ENCODE measurements around the gene HPS1. TPM values are rescaled to one million over a fixed set of nuclear protein-coding genes. Genes with fewer than 3 reads are reported as not detected.

Gene HPS1
- total and polyA plus RNA-seq, 2 experiments from 2014 or later, result 21.4 to 51.2 TPM

DNA sequence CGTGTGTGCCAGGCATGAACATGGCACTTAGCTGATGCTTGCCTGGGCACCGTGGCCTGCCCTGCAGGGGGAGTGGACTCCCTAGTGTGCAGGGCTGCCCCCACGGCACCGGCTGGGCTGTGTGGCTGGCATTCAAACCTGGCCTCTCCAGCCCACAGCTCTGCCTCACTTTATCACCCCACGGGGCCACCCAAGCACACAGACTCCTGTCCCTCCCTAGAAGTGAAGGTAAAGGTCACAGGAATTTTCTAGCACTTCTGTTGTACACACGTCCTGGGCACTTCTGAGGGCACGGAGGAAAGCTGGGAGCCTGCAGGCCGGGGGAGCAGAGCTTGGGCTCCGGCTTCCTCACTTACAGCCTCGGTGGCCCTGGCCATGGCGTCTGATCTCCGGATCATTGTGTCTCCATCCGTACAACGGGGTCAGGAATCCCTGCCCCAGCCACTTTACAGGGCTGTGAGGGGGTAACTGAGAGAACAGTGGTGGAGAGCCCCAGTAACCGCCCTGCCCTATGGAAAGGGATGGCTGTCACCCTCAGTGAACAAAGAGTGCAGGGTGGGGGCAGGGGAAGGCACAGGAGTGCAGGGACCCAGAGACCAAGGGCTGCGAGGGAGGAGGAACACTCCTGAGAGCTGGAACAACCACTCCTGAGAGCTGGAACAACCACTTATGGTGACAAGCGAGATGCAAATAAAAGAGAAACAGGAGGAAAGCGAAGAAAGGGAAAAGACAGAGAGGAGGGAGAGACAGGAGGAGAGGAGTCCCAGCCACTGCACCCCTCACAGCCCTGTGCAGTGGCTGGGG, 27.9 kb downstream of the HPS1 start:
- Histone ChIP-seq H3K4me1 (ENCODE audit: insufficient read depth) (peaks cover 14% of the 10 kb centered on the region), H3K27ac (ENCODE audit: low read depth) (no peak overlapping the region), H3K27me3 (ENCODE audit: insufficient read depth) (no peaks in the 10 kb centered on the region), H2AFZ (no peak overlapping the region), H3K4me3 (no peak overlapping the region), H3F3A (replicated peaks; ENCODE audit: low read depth) (no peaks in the 10 kb centered on the region), H4K20me1 (replicated peaks; ENCODE audit: insufficient read depth) (no peaks in the 10 kb centered on the region), H3K9me2 (ENCODE audit: insufficient read depth) (no peaks in the 10 kb centered on the region), H3K4me2 (no peak overlapping the region), H3K36me3 (ENCODE audit: insufficient read depth) (no peaks in the 10 kb centered on the region), H3K79me2 (replicated peaks; ENCODE audit: insufficient read depth) (no peaks in the 10 kb centered on the region)
- TF ChIP-seq CREB1 (CRISPR knock-in tag; IDR thresholded peaks at IDR 0.05; ENCODE audit: low read depth) (no peak), STAT1 (IDR thresholded peaks at IDR 0.05; ENCODE audit: unreplicated experiment) (no peak), NANOG (IDR thresholded peaks at IDR 0.05; ENCODE audit: borderline replicate concordance) (no peak), ZNF114 (CRISPR knock-in tag; IDR thresholded peaks at IDR 0.05) (no peak)
- TF ChIP-seq, protein P1, sequence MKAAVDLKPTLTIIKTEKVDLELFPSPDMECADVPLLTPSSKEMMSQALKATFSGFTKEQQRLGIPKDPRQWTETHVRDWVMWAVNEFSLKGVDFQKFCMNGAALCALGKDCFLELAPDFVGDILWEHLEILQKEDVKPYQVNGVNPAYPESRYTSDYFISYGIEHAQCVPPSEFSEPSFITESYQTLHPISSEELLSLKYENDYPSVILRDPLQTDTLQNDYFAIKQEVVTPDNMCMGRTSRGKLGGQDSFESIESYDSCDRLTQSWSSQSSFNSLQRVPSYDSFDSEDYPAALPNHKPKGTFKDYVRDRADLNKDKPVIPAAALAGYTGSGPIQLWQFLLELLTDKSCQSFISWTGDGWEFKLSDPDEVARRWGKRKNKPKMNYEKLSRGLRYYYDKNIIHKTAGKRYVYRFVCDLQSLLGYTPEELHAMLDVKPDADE (IDR thresholded peaks at IDR 0.05), result no peak
- DNase-seq (ENCODE audit: low spot score) (no peak), ATAC-seq (no peak)
- H3K27ac Mint-ChIP-seq, result peak overlapping the region; percentile 3; the same call in 1 of the 2 replicates
- no peaks in the 10 kb centered on the region for H3K9me3 Mint-ChIP-seq
- peaks cover 12% of the 10 kb centered on the region; the same call in 2 of the 3 replicates for H3K4me1 Mint-ChIP-seq
- H3K36me3 Mint-ChIP-seq (ENCODE audit: low read depth), result peaks cover 8% of the 10 kb centered on the region; the same call in 2 of the 3 replicates
- H3K4me3 Mint-ChIP-seq, result no peak overlapping the region
- peaks cover 8% of the 10 kb centered on the region for H3K27me3 Mint-ChIP-seq (ENCODE audit: insufficient read depth, low read depth, poor library complexity)

DNA sequence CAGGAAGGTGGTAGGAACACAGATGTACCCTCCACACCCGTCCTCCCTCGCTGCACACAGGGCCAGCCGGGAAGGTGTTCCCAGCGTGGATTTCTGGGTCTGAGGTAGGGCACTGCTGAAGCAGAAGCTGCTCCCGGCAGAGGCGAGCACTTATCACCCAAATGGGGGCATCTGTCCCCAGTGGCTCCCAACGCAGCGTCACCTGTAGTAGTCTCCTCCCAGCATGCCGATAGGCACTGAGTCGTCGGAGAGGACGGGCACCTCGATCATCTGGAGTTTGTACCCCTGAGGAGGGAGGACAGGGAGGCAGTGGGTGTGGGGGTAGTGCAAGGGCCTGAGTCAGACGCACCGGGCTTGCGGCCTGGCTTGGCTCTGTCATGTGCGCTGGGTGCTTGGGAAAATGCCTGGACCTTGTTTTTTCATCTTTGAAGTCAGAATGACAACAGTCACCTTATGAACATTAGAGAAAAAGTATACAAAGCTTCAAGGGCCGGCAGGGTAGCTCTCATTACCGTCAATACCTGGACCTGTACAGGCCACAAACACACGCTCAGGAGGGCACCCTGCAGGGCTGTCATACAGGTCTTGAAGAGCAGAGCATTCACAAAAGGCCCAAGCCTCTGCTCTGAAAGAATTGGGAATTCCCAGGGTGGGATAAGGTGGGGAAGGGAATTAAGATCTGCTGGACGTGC, 28.6 kb downstream of the HPS1 start:
- Histone ChIP-seq H3K4me1 (ENCODE audit: insufficient read depth) (peaks cover 14% of the 10 kb centered on the region), H3K4me2 (no peak overlapping the region), H3K4me3 (no peak overlapping the region), H3K27ac (ENCODE audit: low read depth) (no peak overlapping the region), H3K9me2 (ENCODE audit: insufficient read depth) (no peaks in the 10 kb centered on the region), H2AFZ (no peak overlapping the region), H3K79me2 (replicated peaks; ENCODE audit: insufficient read depth) (no peaks in the 10 kb centered on the region), H4K20me1 (replicated peaks; ENCODE audit: insufficient read depth) (no peaks in the 10 kb centered on the region), H3F3A (replicated peaks; ENCODE audit: low read depth) (no peaks in the 10 kb centered on the region), H3K27me3 (ENCODE audit: insufficient read depth) (no peaks in the 10 kb centered on the region), H3K36me3 (ENCODE audit: insufficient read depth) (no peaks in the 10 kb centered on the region)
- no peak for DNase-seq (ENCODE audit: low spot score)
- no peak for ATAC-seq
- Mint-ChIP-seq H3K9me3 (no peaks in the 10 kb centered on the region), H3K4me3 (no peak overlapping the region), H3K4me1 (peaks cover 12% of the 10 kb centered on the region; the same call in 2 of the 3 replicates), H3K27me3 (ENCODE audit: insufficient read depth, low read depth, poor library complexity) (peaks cover 7% of the 10 kb centered on the region), H3K36me3 (ENCODE audit: low read depth) (peaks cover 8% of the 10 kb centered on the region; the same call in 2 of the 3 replicates), H3K27ac (no peak overlapping the region)
- TF ChIP-seq ZNF114 (CRISPR knock-in tag; IDR thresholded peaks at IDR 0.05) (no peak), NANOG (IDR thresholded peaks at IDR 0.05; ENCODE audit: borderline replicate concordance) (no peak), EZH2 (IDR thresholded peaks at IDR 0.05; ENCODE audit: low read depth, unreplicated experiment) (no peak)
- TF ChIP-seq, protein P1 (IDR thresholded peaks at IDR 0.05), result no peak
- TF ChIP-seq, protein P2, sequence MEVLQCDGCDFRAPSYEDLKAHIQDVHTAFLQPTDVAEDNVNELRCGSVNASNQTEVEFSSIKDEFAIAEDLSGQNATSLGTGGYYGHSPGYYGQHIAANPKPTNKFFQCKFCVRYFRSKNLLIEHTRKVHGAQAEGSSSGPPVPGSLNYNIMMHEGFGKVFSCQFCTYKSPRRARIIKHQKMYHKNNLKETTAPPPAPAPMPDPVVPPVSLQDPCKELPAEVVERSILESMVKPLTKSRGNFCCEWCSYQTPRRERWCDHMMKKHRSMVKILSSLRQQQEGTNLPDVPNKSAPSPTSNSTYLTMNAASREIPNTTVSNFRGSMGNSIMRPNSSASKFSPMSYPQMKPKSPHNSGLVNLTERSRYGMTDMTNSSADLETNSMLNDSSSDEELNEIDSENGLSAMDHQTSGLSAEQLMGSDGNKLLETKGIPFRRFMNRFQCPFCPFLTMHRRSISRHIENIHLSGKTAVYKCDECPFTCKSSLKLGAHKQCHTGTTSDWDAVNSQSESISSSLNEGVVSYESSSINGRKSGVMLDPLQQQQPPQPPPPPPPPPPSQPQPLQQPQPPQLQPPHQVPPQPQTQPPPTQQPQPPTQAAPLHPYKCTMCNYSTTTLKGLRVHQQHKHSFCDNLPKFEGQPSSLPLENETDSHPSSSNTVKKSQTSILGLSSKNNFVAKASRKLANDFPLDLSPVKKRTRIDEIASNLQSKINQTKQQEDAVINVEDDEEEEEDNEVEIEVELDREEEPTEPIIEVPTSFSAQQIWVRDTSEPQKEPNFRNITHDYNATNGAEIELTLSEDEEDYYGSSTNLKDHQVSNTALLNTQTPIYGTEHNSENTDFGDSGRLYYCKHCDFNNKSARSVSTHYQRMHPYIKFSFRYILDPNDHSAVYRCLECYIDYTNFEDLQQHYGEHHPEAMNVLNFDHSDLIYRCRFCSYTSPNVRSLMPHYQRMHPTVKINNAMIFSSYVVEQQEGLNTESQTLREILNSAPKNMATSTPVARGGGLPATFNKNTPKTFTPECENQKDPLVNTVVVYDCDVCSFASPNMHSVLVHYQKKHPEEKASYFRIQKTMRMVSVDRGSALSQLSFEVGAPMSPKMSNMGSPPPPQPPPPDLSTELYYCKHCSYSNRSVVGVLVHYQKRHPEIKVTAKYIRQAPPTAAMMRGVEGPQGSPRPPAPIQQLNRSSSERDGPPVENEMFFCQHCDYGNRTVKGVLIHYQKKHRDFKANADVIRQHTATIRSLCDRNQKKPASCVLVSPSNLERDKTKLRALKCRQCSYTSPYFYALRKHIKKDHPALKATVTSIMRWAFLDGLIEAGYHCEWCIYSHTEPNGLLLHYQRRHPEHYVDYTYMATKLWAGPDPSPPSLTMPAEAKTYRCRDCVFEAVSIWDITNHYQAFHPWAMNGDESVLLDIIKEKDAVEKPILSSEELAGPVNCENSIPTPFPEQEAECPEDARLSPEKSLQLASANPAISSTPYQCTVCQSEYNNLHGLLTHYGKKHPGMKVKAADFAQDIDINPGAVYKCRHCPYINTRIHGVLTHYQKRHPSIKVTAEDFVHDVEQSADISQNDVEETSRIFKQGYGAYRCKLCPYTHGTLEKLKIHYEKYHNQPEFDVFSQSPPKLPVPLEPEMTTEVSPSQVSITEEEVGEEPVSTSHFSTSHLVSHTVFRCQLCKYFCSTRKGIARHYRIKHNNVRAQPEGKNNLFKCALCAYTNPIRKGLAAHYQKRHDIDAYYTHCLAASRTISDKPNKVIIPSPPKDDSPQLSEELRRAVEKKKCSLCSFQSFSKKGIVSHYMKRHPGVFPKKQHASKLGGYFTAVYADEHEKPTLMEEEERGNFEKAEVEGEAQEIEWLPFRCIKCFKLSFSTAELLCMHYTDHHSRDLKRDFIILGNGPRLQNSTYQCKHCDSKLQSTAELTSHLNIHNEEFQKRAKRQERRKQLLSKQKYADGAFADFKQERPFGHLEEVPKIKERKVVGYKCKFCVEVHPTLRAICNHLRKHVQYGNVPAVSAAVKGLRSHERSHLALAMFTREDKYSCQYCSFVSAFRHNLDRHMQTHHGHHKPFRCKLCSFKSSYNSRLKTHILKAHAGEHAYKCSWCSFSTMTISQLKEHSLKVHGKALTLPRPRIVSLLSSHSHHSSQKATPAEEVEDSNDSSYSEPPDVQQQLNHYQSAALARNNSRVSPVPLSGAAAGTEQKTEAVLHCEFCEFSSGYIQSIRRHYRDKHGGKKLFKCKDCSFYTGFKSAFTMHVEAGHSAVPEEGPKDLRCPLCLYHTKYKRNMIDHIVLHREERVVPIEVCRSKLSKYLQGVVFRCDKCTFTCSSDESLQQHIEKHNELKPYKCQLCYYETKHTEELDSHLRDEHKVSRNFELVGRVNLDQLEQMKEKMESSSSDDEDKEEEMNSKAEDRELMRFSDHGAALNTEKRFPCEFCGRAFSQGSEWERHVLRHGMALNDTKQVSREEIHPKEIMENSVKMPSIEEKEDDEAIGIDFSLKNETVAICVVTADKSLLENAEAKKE (CRISPR knock-in tag; IDR thresholded peaks at IDR 0.05), result no peak
